Breast epithelium (tissue), 4 donors: ENCODE results near the gene CTSW. TPM values are rescaled to one million over a fixed set of nuclear protein-coding genes. Genes with fewer than 3 reads are reported as not detected.
A peak's percentile ranks its signal among the peaks of the same experiment; 100 is the strongest.
"Not testable (repeated sequence)": the region's sequence is repeated elsewhere in the genome, so short reads cannot be mapped to it uniquely, and the experiment has no call there.

Experiments used
- DNase-seq, 2 donors: peaks; one replicate each; pipeline ENCODE4 v3.0.0-alpha.2; 2019; ENCODE audit warnings: low spot score in 2 of 2
- H3K27ac ChIP-seq, 2 donors: fragments of 200-600 bp; sonication (generic) in 1 of 2; one replicate each; pipeline ENCODE4 v1.5.1; 2016 to 2019; ENCODE audit warnings: mild to moderate bottlenecking in 1 of 2
- H3K27me3 ChIP-seq, 2 donors: fragments of 200-600 bp; sonication (generic) in 1 of 2; one replicate each; pipeline versions ENCODE4 v1.5.1 to v1.6.0; 2017 to 2019; ENCODE audit warnings: control low read depth in 1 of 2, mild to moderate bottlenecking in 1 of 2
- H3K36me3 ChIP-seq: fragments of 200-600 bp; one replicate; pipeline ENCODE4 v1.5.1; 2019
- H3K4me1 ChIP-seq, 2 donors: fragments of 200-600 bp; sonication (generic); one replicate each; pipeline ENCODE4 v1.5.1; 2016 to 2019; ENCODE audit warnings: control low read depth in 1 of 2
- H3K4me3 ChIP-seq, 3 donors: fragments of 200-600 bp; sonication (generic); 1 replicate in 2 of 3; 2 replicates in 1 of 3; pipeline ENCODE4 v1.5.1; 2016 to 2019; ENCODE audit warnings: mild to moderate bottlenecking in 3 of 3, moderate library complexity in 2 of 3
- H3K9me3 ChIP-seq, 2 donors: fragments of 200-600 bp; sonication (generic) in 1 of 2; one replicate each; pipeline ENCODE4 v1.5.1; 2016 to 2019; ENCODE audit warnings: control low read depth in 1 of 2
- POLR2A ChIP-seq: fragments of 450-650 bp; IDR thresholded peaks from one replicate; pipeline ENCODE4 v1.6.1; 2016; ENCODE audit warnings: antibody characterized with exemption, mild to moderate bottlenecking, moderate library complexity
- POLR2AphosphoS5 ChIP-seq, 3 donors: sonication (generic); formaldehyde crosslinking; IDR thresholded peaks; one replicate each; pipeline ENCODE4 v1.6.1; 2017; ENCODE audit warnings: antibody characterized with exemption in 3 of 3
- intact Hi-C: fragments of 100-400 bp; cut with DNase I; formaldehyde crosslinking; loops from one replicate; pipeline ENCODE4 v1.15.1; 2023; ENCODE audit warnings: low total_unique reads
- total RNA-seq, 3 donors: library from RNA; depleted of rRNA; stranded (reverse); fragments of >200 nt; gene quantifications; one replicate each; pipeline ENCODE4 v1.1.0, GENCODE V29; 2016
- TF ChIP-seq, protein P1 (sequence below), 3 donors: fragments of 450-650 bp; IDR thresholded peaks; one replicate each; pipeline ENCODE4 v1.5.1; 2016 to 2017; ENCODE audit warnings: antibody characterized with exemption in 3 of 3, mild to moderate bottlenecking in 3 of 3, moderate library complexity in 3 of 3

CTSW gene
- total RNA-seq, 3 donors from 2014 or later = 1.6 to 4.0 (median 1.9) TPM

DNA sequence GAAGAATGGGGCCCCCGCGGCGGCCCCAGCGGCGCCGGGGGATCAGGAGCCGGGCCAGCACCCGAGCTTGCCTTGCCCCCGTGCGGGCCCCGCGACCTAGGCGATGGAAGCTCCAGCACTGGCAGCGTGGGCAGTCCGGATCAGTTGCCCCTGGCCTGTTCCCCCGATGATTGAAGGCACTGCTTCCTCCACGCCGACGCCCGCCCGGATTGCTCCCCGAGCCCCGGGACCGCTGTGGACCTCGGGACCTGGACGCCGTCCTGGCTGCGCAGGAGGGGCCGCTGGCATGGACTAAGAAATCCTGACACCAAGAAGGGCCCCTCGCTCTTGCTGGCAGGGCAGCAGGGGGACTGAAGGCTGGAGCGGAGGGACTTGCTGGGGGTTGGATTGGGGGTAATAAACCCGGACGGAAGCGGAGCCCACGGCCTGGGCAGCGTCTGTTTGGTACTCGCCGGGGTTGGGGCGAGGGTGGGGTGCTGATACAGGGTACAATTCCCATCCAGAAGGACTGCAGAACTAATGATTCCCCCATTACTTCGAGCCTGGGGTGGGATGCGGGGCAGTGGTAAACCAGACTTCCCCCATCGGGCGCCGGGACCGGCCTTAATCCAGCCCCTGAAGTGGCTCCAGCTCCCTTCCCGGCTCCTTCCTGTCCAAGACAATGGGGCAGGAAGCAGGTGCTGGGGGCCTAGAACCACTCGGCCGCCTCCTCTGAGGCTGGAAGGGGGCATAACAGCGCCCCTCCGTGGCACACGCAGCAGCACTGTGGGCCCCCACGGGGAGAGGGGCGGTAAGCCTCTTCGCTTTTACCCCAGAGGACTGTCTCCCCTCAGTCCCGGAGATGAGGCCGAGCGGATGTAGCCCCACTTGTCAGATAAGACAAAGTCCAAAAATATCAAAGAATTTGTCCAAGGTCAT, 11.8 kb downstream of the CTSW start:
- peak overlapping the region; percentile 94 to 99 for H3K27ac ChIP-seq
- TF ChIP-seq POLR2AphosphoS5 (IDR thresholded peaks at IDR 0.05) = no peak
- TF ChIP-seq, protein P1, sequence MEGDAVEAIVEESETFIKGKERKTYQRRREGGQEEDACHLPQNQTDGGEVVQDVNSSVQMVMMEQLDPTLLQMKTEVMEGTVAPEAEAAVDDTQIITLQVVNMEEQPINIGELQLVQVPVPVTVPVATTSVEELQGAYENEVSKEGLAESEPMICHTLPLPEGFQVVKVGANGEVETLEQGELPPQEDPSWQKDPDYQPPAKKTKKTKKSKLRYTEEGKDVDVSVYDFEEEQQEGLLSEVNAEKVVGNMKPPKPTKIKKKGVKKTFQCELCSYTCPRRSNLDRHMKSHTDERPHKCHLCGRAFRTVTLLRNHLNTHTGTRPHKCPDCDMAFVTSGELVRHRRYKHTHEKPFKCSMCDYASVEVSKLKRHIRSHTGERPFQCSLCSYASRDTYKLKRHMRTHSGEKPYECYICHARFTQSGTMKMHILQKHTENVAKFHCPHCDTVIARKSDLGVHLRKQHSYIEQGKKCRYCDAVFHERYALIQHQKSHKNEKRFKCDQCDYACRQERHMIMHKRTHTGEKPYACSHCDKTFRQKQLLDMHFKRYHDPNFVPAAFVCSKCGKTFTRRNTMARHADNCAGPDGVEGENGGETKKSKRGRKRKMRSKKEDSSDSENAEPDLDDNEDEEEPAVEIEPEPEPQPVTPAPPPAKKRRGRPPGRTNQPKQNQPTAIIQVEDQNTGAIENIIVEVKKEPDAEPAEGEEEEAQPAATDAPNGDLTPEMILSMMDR (IDR thresholded peaks at IDR 0.05) = no peak
- TF ChIP-seq POLR2A = no peak
- peak overlapping the region; percentile 67 to 92 (median 81) for H3K4me3 ChIP-seq
- no peaks in the 10 kb centered on the region for H3K9me3 ChIP-seq
- H3K4me1 ChIP-seq = peaks cover 23 to 25% of the 10 kb centered on the region in 2 donors
- intact Hi-C loops = no loop called here
- no peak for DNase-seq
- no peaks in the 10 kb centered on the region for H3K36me3 ChIP-seq
- H3K27me3 ChIP-seq = no peaks in the 10 kb centered on the region

DNA sequence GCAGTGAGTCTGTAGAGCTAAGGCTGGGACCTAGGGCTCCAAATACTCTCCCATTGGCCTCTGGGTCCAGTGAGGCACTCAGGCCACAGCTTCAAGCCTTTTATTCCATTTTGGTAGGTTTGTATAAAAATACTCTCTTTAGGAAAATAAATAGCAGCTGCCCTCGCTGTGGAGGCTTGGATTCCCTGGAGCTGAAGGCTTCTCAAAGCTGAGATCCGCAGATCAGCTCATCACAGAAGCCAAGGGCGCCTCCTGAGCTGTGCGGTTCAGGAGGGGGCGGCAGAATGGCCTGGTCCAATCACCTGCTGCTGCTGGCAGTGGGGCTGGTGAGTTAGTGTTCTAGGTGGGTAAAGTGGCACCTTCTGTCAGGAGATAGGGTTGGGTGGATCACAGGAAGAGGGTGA, 12.5 kb downstream of the CTSW start:
- H3K4me3 ChIP-seq = peak overlapping the region; percentile 67 to 92 (median 81)
- H3K27ac ChIP-seq = peak overlapping the region; percentile 94 to 99
- intact Hi-C loops, H3K36me3 ChIP-seq, DNase-seq, H3K27me3 ChIP-seq, H3K9me3 ChIP-seq: not testable (repeated sequence)
- peaks cover 21 to 25% of the 10 kb centered on the region in 2 donors for H3K4me1 ChIP-seq

DNA sequence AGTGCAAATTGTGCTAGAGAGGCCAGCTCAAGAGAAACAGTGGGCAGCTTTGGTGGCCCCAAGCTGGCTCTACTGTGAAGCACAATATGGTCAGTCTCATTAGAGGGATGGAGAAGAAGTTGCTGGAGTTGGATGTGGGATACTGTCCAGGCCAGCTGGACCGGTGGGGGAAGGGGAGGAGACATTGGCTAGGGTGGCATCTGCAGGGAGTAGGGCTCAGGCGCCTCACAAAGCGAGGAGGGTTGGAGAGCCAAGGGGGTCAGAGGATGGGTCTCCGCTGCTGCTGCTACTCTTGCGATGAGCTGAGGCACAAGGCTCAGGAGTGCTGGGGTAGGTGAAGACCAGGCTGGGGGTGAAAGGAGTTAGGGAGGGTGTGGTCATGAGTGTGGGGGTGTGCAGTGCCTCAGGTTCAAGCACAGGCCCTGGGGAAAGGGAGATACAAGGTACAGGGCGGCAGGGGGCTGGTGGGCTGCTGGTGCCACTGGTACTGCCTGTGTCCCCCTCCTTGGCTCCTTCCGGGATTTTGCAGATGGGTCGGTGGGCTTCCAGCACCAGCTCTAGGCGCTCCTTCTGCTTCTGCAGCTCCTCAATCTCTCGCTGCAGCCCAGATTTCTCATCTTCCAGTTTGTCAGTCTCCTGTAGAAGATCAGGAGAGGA, 13.2 kb downstream of the CTSW start:
- H3K36me3 ChIP-seq = no peaks in the 10 kb centered on the region
- H3K4me1 ChIP-seq = peaks cover 14 to 21% of the 10 kb centered on the region in 2 donors
- DNase-seq = no peak
- peak overlapping the region in 1 of 3 donors; percentile 92 for H3K4me3 ChIP-seq
- H3K27me3 ChIP-seq = no peaks in the 10 kb centered on the region
- intact Hi-C loops = no loop called here
- no peak for TF ChIP-seq POLR2A
- no peak for TF ChIP-seq POLR2AphosphoS5 (IDR thresholded peaks at IDR 0.05)
- TF ChIP-seq, protein P1 (IDR thresholded peaks at IDR 0.05) = no peak
- peak overlapping the region in 1 of 2 donors; percentile 99 for H3K27ac ChIP-seq
- H3K9me3 ChIP-seq = no peaks in the 10 kb centered on the region

DNA sequence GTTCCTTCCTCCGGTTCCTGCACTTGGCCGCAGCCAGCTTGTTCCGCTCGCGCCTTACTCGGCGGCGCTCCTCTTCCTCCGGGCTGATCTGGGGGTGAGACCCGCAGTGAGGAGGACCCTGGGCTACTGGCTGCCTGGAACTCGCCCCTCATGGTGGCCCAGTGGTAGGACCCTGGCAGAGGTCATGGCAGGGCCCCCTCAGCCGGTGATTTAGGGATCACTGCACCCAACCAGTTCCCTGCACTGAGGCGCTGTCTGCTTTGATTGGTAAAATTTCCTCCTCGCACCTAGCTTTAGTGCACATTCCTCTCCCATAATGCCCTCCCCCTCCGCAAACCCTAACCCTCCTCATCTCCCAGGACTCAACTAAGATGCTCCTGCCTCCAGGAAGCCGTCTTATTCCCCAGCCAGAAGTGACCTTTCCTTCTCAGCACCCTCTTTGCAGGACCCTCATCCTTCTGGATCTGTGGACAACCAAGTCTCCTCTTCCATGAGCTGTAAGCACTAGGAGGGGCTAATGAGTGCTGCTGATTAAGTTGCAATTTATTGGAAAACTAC, 14.5 kb downstream of the CTSW start:
- peak overlapping the region; percentile 64 to 99 for H3K27ac ChIP-seq
- TF ChIP-seq POLR2A (no peak), POLR2AphosphoS5 (IDR thresholded peaks at IDR 0.05) (no peak)
- TF ChIP-seq, protein P1 (IDR thresholded peaks at IDR 0.05) = no peak
- no peaks in the 10 kb centered on the region for H3K36me3 ChIP-seq
- intact Hi-C loops = no loop called here
- no peak for DNase-seq
- H3K27me3 ChIP-seq = peaks cover 0 to under 1% of the 10 kb centered on the region in 2 donors
- H3K9me3 ChIP-seq = no peaks in the 10 kb centered on the region
- H3K4me3 ChIP-seq = peak overlapping the region in 2 of 3 donors; percentile 3 to 92
- H3K4me1 ChIP-seq = peaks cover 12 to 20% of the 10 kb centered on the region in 2 donors

DNA sequence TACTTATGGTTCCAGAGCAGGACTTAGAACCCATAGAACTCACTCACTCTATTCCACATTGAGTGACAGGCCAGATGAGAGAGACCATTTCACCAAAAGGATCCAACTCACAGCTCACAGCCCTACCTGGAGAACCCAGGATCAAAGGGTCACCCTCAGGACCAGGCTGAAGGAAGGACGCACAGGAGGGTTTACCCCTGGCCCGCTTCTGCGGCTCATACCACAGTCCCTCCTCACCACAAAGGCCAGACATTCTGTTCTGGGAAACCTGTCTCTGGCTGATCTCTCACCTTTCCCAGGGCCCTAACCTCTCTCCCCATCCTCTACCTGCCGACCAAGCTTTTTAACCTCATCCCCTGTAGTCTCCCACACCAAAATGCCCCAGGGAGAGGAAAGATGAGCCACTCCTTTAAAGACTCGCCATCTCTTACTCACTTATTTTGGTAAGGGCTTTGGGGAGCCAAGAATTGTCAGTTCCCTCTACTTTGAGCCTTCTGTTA, 15.9 kb downstream of the CTSW start:
- no peaks in the 10 kb centered on the region for H3K36me3 ChIP-seq
- no peak for DNase-seq
- peaks cover 0 to 8% of the 10 kb centered on the region in 2 donors for H3K27me3 ChIP-seq
- H3K9me3 ChIP-seq = no peaks in the 10 kb centered on the region
- no peak overlapping the region for H3K27ac ChIP-seq
- H3K4me1 ChIP-seq = peaks cover 12 to 22% of the 10 kb centered on the region in 2 donors
- TF ChIP-seq POLR2AphosphoS5 (IDR thresholded peaks at IDR 0.05) (no peak), POLR2A (no peak)
- TF ChIP-seq, protein P1 (IDR thresholded peaks at IDR 0.05) = no peak
- intact Hi-C loops = no loop called here
- no peak overlapping the region for H3K4me3 ChIP-seq
